Measurements from ENCODE around the gene POLR3GL.
"Not testable (repeated sequence)": the region's sequence is repeated elsewhere in the genome, so short reads cannot be mapped to it uniquely, and the experiment has no call there.

The POLR3GL gene, protein sequence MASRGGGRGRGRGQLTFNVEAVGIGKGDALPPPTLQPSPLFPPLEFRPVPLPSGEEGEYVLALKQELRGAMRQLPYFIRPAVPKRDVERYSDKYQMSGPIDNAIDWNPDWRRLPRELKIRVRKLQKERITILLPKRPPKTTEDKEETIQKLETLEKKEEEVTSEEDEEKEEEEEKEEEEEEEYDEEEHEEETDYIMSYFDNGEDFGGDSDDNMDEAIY

DNA sequence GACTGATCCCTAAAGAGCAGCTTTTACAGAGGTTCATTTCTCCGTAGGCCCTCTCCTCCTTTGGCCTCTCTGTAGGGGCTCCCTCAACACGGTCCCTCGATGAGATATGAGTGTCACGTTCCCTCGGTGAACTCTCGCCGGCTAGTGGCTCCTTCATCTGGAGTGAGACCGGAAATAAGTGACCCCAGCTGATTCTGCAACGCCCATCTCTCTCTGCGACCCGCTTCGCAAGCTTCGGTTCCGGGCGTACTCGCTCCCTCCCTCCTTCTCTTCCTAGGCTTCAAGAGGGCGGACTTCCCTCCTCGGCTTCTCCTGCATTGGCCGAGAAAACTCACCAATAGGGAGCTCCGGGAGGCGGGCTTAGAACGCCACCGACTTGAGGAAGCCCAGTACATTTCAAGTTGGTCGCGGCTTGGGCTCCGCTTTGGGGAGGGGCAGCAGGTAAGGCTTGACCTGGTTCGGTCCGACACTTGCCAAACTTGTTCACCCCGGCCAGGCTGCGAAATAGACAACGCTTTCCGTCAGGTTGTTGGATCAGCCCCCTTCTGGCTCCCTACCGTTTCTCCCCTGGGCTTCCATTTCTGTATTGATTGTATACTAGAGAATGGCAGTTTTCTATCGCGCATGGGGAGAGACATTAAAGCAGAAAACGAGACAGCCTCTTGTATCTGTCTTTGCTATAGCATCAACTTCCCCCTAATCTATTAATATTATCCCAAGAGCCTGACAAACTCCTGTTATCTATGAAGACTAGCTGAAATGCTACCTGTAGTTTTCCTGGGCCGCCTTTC lies at the start of gene POLR3GL, which contains the start of gene ANKRD34A:
Gene POLR3GL (plus strand): TSS at position 363 of the 791 bp plus-strand sequence. CDS start 10,176 bp downstream, outside the sequence.
Gene ANKRD34A (minus strand): TSS at position 248 of the 791 bp plus-strand sequence. CDS start 2,816 bp downstream, outside the sequence.
- TF ChIP-seq Cebpa-rat (IDR thresholded peaks at IDR 0.05): no peak
- Histone ChIP-seq H3K9me3 (replicated peaks in 1 of 11) (peaks cover 9 to 19% (median 12%) of the 10 kb centered on the region in 11 experiments), H3K4me1 (peaks cover 44 to 54% (median 52%) of the 10 kb centered on the region in 10 experiments), H4K20me1 (no peaks in the 10 kb centered on the region), H3K4me3 (peak within 1 kb of the TSS; percentile 68 to 86 (median 70)), H3K36me3 (peaks cover 0 to 13% (median 6%) of the 10 kb centered on the region in 11 experiments; a peak in 10 of 22 replicates), H3K4me2 (peak within 1 kb of the TSS; percentile 97 to 100 (median 100)), H3K9ac (peak within 1 kb of the TSS; percentile 72 to 89 (median 81)), H3K27ac (peak within 1 kb of the TSS; percentile 57 to 82 (median 69); a peak in 21 of 22 replicates), H3K27me3 (peaks cover 6 to 33% (median 29%) of the 10 kb centered on the region in 11 experiments; a peak in 21 of 22 replicates)

GRCh38 chr1:145916745-145917144 lies 47.7 kb upstream of the POLR3GL start:
- Histone ChIP-seq H3K4me2 (peak overlapping the region; percentile 83 to 100 (median 96)), H3K9me3 (replicated peaks in 1 of 11) (no peaks in the 10 kb centered on the region), H3K27me3 (no peaks in the 10 kb centered on the region), H4K20me1 (peaks cover 0 to 5% (median 0%) of the 10 kb centered on the region in 11 experiments; a peak in 1 of 22 replicates), H3K36me3 (peaks cover 46 to 57% (median 51%) of the 10 kb centered on the region in 11 experiments), H3K4me3 (peak overlapping the region in 1 of 10 experiments; percentile 96; a peak in 2 of 20 replicates), H3K4me1 (peaks cover 24 to 49% (median 30%) of the 10 kb centered on the region in 10 experiments), H3K27ac (no peak overlapping the region), H3K9ac (peak overlapping the region in 2 of 11 experiments; percentile 87 to 89; a peak in 4 of 22 replicates)
- TF ChIP-seq Cebpa-rat (IDR thresholded peaks at IDR 0.05): no peak

DNA sequence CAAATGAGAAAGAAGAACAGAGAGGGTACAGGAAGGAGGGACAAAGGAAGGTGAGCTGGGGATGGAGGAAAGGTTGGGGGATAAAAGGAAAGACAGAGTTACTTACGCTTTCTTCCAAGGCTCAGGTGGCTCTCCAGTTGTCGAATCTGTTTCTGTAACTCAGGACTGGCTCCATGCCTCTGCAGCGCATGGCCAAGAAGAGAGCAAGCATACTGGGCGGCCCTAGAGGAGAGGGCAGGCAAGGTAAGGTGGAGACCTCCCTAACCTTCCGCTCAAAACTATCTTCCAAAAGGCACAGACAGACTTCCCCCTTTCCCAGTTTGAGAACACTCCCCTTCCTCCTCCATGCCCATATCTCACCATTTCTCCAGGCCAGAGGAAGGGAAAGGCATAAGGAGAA lies 46.9 kb upstream of the POLR3GL start:
- Histone ChIP-seq H3K4me1 (peaks cover 24 to 41% (median 27%) of the 10 kb centered on the region in 10 experiments), H3K4me3 (peak overlapping the region; percentile 77 to 96 (median 92)), H3K9me3 (replicated peaks in 1 of 11) (no peaks in the 10 kb centered on the region), H4K20me1 (no peaks in the 10 kb centered on the region), H3K27me3 (no peaks in the 10 kb centered on the region), H3K27ac (peak overlapping the region; percentile 74 to 89 (median 83)), H3K9ac (peak overlapping the region; percentile 83 to 95 (median 89)), H3K4me2 (peak overlapping the region; percentile 83 to 100 (median 96)), H3K36me3 (peaks cover 38 to 51% (median 45%) of the 10 kb centered on the region in 11 experiments)
- TF ChIP-seq Cebpa-rat (IDR thresholded peaks at IDR 0.05): no peak

GRCh38 chr1:145918144-145918991 lies 46.1 kb upstream of the POLR3GL start, which contains the start of gene PEX11B:
Gene PEX11B, minus strand, starts transcription at chr1:145918717. Its CDS starts 29 bp downstream, at chr1:145918688.
- H3K36me3 ChIP-seq: peaks cover 41 to 52% (median 48%) of the 10 kb centered on the region in 11 experiments
- H3K27me3 ChIP-seq: no peaks in the 10 kb centered on the region
- H3K4me1 ChIP-seq: peaks cover 23 to 43% (median 32%) of the 10 kb centered on the region in 10 experiments
- peak within 1 kb of the TSS; percentile 83 to 95 (median 89) for H3K9ac ChIP-seq
- H3K4me3 ChIP-seq: peak within 1 kb of the TSS; percentile 77 to 96 (median 92)
- TF ChIP-seq Cebpa-rat (IDR thresholded peaks at IDR 0.05): no peak
- H3K4me2 ChIP-seq: peak within 1 kb of the TSS; percentile 97 to 100 (median 99)
- no peaks in the 10 kb centered on the region for H4K20me1 ChIP-seq
- H3K27ac ChIP-seq: peak within 1 kb of the TSS; percentile 74 to 89 (median 83)
- H3K9me3 ChIP-seq (replicated peaks in 1 of 11): no peaks in the 10 kb centered on the region

DNA sequence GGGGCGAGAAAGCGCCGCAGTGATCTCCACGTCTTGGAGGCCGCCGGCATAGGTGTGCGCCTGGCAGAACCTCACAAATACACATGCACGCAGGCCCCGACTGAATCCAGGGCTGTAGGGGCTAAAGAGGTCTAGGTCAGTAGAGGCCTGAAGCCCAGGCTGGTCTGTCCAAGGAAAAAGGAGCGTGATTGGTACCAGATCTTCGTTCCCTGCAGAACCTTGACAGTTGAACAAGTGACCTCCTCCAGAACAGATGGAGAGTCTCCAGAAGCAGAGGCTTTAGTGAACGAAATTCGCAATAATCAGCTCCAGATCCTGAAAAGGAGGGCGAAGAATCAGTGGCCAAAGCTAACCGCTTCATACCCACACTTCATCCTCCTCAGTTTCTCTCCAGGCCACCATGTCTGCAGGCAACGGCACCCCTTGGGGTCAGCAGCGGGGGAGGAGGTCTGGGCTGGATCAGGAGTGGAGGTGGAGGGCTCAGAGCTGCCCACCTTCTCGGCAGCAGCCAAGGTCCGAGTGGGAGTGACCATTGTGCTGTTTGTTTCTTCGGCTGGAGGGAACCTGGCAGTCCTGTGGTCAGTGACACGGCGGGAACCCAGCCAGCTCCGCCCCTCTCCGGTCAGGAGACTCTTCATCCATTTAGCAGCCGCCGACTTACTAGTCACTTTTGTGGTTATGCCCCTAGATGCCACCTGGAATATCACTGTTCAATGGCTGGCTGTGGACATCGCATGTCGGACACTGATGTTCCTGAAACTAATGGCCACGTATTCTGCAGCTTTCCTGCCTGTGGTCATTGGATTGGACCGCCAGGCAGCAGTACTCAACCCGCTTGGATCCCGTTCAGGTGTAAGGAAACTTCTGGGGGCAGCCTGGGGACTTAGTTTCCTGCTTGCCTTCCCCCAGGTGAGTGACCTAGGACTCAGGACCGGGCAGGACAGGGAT lies 45.2 kb upstream of the POLR3GL start:
- TF ChIP-seq Cebpa-rat (IDR thresholded peaks at IDR 0.05): no peak
- Histone ChIP-seq H3K9ac (peak overlapping the region; percentile 83 to 95 (median 89)), H3K4me1 (peaks cover 23 to 36% (median 32%) of the 10 kb centered on the region in 10 experiments), H3K27me3 (no peaks in the 10 kb centered on the region), H4K20me1 (no peaks in the 10 kb centered on the region), H3K4me2 (peak overlapping the region; percentile 97 to 100 (median 99)), H3K36me3 (peaks cover 40 to 51% (median 46%) of the 10 kb centered on the region in 11 experiments), H3K9me3 (replicated peaks in 1 of 11) (no peaks in the 10 kb centered on the region), H3K27ac (peak overlapping the region; percentile 74 to 89 (median 83); a peak in 20 of 22 replicates), H3K4me3 (peak overlapping the region; percentile 77 to 96 (median 92))

GRCh38 chr1:145920297-145920696 lies 44.2 kb upstream of the POLR3GL start:
- peaks cover 23 to 36% (median 32%) of the 10 kb centered on the region in 10 experiments for H3K4me1 ChIP-seq
- not testable (repeated sequence) for H3K27me3 ChIP-seq; H3K9me3 ChIP-seq (replicated peaks in 1 of 11); H4K20me1 ChIP-seq; H3K27ac ChIP-seq; H3K4me3 ChIP-seq; H3K9ac ChIP-seq
- peak overlapping the region in 8 of 11 experiments; percentile 97 to 100 (median 99); a peak in 10 of 22 replicates for H3K4me2 ChIP-seq
- peaks cover 31 to 44% (median 36%) of the 10 kb centered on the region in 11 experiments for H3K36me3 ChIP-seq

DNA sequence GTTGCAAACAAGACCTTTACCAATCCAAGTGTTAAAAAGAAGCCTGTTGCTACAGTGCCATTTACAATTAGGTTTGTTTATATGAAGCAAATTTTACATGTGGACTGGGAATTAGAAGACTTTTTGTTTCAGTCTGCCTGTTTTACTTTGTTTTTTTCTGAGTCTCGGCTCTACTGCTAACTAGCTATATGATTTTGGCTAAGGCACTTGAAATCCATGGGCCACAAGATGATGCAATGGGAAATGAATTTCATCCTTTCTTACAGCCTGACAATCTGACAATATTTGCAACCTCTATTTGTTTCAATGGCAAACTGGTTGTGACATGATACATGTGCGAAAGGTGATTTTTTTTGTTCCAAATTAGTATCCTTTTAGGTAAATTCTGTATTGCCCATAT lies 42.2 kb upstream of the POLR3GL start:
- peaks cover 26 to 37% (median 33%) of the 10 kb centered on the region in 10 experiments for H3K4me1 ChIP-seq
- no peak overlapping the region for H3K4me3 ChIP-seq
- peaks cover 25 to 36% (median 32%) of the 10 kb centered on the region in 11 experiments for H3K36me3 ChIP-seq
- H3K9ac ChIP-seq: no peak overlapping the region
- TF ChIP-seq Cebpa-rat (IDR thresholded peaks at IDR 0.05): 0 out of 22 replicates have a peak, but pooled peaks of 1 of the 11 experiments have one; percentile 17
- no peaks in the 10 kb centered on the region for H3K27me3 ChIP-seq
- H3K4me2 ChIP-seq: no peak overlapping the region
- no peak overlapping the region for H3K27ac ChIP-seq
- peaks cover 0 to 14% (median 0%) of the 10 kb centered on the region in 11 experiments; a peak in 4 of 22 replicates for H4K20me1 ChIP-seq
- H3K9me3 ChIP-seq (replicated peaks in 1 of 11): no peaks in the 10 kb centered on the region
